Breast epithelium (tissue), 3 donors: ENCODE measurements around the gene ACSS1.

Experiments
- POLR2A ChIP-seq: fragments of 450-650 bp; IDR thresholded peaks from one replicate; pipeline ENCODE4 v1.6.1; 2016; ENCODE audit warnings: antibody characterized with exemption, mild to moderate bottlenecking, moderate library complexity
- POLR2AphosphoS5 ChIP-seq, 3 donors: sonication (generic); formaldehyde crosslinking; IDR thresholded peaks; one replicate each; pipeline ENCODE4 v1.6.1; 2017; ENCODE audit warnings: antibody characterized with exemption in 3 of 3
- TF ChIP-seq, protein P1 (sequence below), 3 donors: fragments of 450-650 bp; IDR thresholded peaks; one replicate each; pipeline ENCODE4 v1.5.1; 2016 to 2017; ENCODE audit warnings: antibody characterized with exemption in 3 of 3, mild to moderate bottlenecking in 3 of 3, moderate library complexity in 3 of 3

DNA sequence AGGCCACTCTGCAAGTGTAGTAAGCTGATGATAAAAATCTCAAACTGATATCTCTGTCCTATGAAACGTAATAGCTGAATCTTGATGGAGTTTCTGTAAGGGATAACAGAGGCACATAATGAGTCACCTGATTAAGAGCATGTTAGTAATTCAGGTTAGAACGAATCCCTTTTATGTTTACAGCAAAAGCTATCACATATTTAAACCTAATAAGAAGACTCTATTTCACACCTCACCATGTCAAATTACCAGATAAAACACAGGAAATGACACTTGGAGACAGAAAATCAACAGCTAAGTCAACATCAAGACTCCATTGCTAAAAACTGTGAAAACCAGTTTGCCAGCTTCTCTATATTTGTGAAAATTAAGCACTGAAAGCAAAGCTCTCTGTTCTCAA is 97.1 kb downstream of the ACSS1 start:
- TF ChIP-seq POLR2A (no peak), POLR2AphosphoS5 (IDR thresholded peaks at IDR 0.05) (no peak)
- TF ChIP-seq, protein P1, sequence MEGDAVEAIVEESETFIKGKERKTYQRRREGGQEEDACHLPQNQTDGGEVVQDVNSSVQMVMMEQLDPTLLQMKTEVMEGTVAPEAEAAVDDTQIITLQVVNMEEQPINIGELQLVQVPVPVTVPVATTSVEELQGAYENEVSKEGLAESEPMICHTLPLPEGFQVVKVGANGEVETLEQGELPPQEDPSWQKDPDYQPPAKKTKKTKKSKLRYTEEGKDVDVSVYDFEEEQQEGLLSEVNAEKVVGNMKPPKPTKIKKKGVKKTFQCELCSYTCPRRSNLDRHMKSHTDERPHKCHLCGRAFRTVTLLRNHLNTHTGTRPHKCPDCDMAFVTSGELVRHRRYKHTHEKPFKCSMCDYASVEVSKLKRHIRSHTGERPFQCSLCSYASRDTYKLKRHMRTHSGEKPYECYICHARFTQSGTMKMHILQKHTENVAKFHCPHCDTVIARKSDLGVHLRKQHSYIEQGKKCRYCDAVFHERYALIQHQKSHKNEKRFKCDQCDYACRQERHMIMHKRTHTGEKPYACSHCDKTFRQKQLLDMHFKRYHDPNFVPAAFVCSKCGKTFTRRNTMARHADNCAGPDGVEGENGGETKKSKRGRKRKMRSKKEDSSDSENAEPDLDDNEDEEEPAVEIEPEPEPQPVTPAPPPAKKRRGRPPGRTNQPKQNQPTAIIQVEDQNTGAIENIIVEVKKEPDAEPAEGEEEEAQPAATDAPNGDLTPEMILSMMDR (IDR thresholded peaks at IDR 0.05): no peak
